Lower leg skin (tissue), 3 donors: Measurements from ENCODE around the gene LSM4.

ENCODE experiments used
- CTCF ChIP-seq, 3 donors: fragments of 450-650 bp; IDR thresholded peaks; one replicate each; pipeline ENCODE4 v1.5.1; 2016; ENCODE audit warnings: antibody characterized with exemption in 3 of 3, mild to moderate bottlenecking in 3 of 3, moderate library complexity in 2 of 3
- POLR2A ChIP-seq, 2 donors: fragments of 450-650 bp; IDR thresholded peaks; one replicate each; pipeline ENCODE4 v1.6.1; 2016 to 2017; ENCODE audit warnings: antibody characterized with exemption in 2 of 2, mild to moderate bottlenecking in 1 of 2, moderate library complexity in 1 of 2

GRCh38 chr19:18308051-18308947, 14.6 kb downstream of the LSM4 start:
- no peak for TF ChIP-seq CTCF (IDR thresholded peaks at IDR 0.05)
- TF ChIP-seq POLR2A (IDR thresholded peaks at IDR 0.05) = no peak
